Activated naive CD4-positive, alpha-beta T cell treated with anti-CD3 and anti-CD28 coated beads, Interleukin-2, amount 50 U/mL, for 24 hours (primary cell): ENCODE results near the gene CCDC66.

Experiments used
- H3K27ac Mint-ChIP-seq: one replicate; pipeline ENCODE4 v1.8.0; 2021; ENCODE audit warnings: mild to moderate bottlenecking, mixed read lengths
- H3K27me3 Mint-ChIP-seq: one replicate; pipeline ENCODE4 v1.8.0; 2021; ENCODE audit warnings: mixed read lengths
- H3K36me3 Mint-ChIP-seq: one replicate; pipeline ENCODE4 v1.8.0; 2021; ENCODE audit warnings: mixed read lengths
- H3K4me1 Mint-ChIP-seq: one replicate; pipeline ENCODE4 v1.8.0; 2021; ENCODE audit warnings: mixed read lengths
- H3K4me3 Mint-ChIP-seq: one replicate; pipeline ENCODE4 v1.8.0; 2021; ENCODE audit warnings: mild to moderate bottlenecking, mixed read lengths
- H3K9me3 Mint-ChIP-seq: one replicate; pipeline ENCODE4 v1.8.0; 2021; ENCODE audit warnings: mixed read lengths

Gene CCDC66

GRCh38 chr3:56655709-56656108, 98.7 kb downstream of the CCDC66 start:
- Mint-ChIP-seq H3K27me3 (no peaks in the 10 kb centered on the region), H3K27ac (peak overlapping the region; percentile 41), H3K4me1 (peaks cover 35% of the 10 kb centered on the region), H3K4me3 (no peak overlapping the region), H3K36me3 (peaks cover 48% of the 10 kb centered on the region), H3K9me3 (no peaks in the 10 kb centered on the region)

GRCh38 chr3:56664823-56665222, 107.8 kb downstream of the CCDC66 start:
- Mint-ChIP-seq H3K9me3 (no peaks in the 10 kb centered on the region), H3K36me3 (peaks cover 36% of the 10 kb centered on the region), H3K27me3 (no peaks in the 10 kb centered on the region), H3K27ac (peak overlapping the region; percentile 2), H3K4me1 (peaks cover 36% of the 10 kb centered on the region), H3K4me3 (no peak overlapping the region)

- H3K9me3 Mint-ChIP-seq = no peaks in the 10 kb centered on the region
- peaks cover 38% of the 10 kb centered on the region for H3K4me1 Mint-ChIP-seq
- H3K36me3 Mint-ChIP-seq = peaks cover 39% of the 10 kb centered on the region
- no peak overlapping the region for H3K4me3 Mint-ChIP-seq
- peak overlapping the region; percentile 41 for H3K27ac Mint-ChIP-seq
- no peaks in the 10 kb centered on the region for H3K27me3 Mint-ChIP-seq
These were observed 111.1 kb downstream of the CCDC66 start for GRCh38 chr3:56667973-56668579.
